ENCODE measurements around the gene PLCB1. TPM values are rescaled to one million over a fixed set of nuclear protein-coding genes. Genes with fewer than 3 reads are reported as not detected.

PLCB1 gene
- total and polyA plus RNA-seq, 7 donors = 1.5 to 10.7 (median 4.2) TPM

GRCh38 chr20:8304124-8304816 lies 172.2 kb downstream of the PLCB1 start:
- peaks cover 14% of the 10 kb centered on the region for H3K4me1 ChIP-seq
- no peak overlapping the region for H3K27ac ChIP-seq
- DNase-seq = no peak
- TF ChIP-seq, protein P1, sequence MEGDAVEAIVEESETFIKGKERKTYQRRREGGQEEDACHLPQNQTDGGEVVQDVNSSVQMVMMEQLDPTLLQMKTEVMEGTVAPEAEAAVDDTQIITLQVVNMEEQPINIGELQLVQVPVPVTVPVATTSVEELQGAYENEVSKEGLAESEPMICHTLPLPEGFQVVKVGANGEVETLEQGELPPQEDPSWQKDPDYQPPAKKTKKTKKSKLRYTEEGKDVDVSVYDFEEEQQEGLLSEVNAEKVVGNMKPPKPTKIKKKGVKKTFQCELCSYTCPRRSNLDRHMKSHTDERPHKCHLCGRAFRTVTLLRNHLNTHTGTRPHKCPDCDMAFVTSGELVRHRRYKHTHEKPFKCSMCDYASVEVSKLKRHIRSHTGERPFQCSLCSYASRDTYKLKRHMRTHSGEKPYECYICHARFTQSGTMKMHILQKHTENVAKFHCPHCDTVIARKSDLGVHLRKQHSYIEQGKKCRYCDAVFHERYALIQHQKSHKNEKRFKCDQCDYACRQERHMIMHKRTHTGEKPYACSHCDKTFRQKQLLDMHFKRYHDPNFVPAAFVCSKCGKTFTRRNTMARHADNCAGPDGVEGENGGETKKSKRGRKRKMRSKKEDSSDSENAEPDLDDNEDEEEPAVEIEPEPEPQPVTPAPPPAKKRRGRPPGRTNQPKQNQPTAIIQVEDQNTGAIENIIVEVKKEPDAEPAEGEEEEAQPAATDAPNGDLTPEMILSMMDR (IDR thresholded peaks at IDR 0.05) = no peak
- H3K9me3 ChIP-seq = no peaks in the 10 kb centered on the region
- 30 to 37% (median 33%) methylated on average over 1 of the region's 1 CpG for WGBS, 3 donors
- H3K36me3 ChIP-seq (ENCODE audit: insufficient read depth in 1 of 2, low read depth in 1 of 2) = no peaks in the 10 kb centered on the region
- H3K4me3 ChIP-seq = no peak overlapping the region
- ATAC-seq = peak in 1 of 4 donors; percentile 49
- intact Hi-C loops (cut with DNase I) = loop anchor here (5.0 to 10.0 kb wide), 2 partner anchors 172 to 411 kb away; partner anchors contain the start of gene PLCB1 (in 1 of the 2)
- no peaks in the 10 kb centered on the region for H3K27me3 ChIP-seq (ENCODE audit: insufficient read depth in 3 of 3, low read length in 2 of 3)

- TF ChIP-seq, protein P1 (IDR thresholded peaks at IDR 0.05) = peak; percentile 59
- no peaks in the 10 kb centered on the region for H3K36me3 ChIP-seq (ENCODE audit: insufficient read depth in 1 of 2, low read depth in 1 of 2)
- intact Hi-C loops (cut with DNase I) = loop anchor here in 1 of 2 donors (5.0 to 10.0 kb wide), 2 partner anchors 173 to 409 kb away; partner anchors contain the start of gene PLCB1
- peak in 1 of 2 donors; percentile 19 for DNase-seq
- H3K4me1 ChIP-seq = peaks cover 18% of the 10 kb centered on the region
- WGBS, 3 donors = 58 to 60% (median 59%) methylated on average over 11 of the region's 11 CpGs
- no peak overlapping the region for H3K4me3 ChIP-seq
- no peak overlapping the region for H3K27ac ChIP-seq
- H3K9me3 ChIP-seq = no peaks in the 10 kb centered on the region
- ATAC-seq = peak in 3 of 4 donors; percentile 44 to 80 (median 69)
- no peaks in the 10 kb centered on the region for H3K27me3 ChIP-seq (ENCODE audit: insufficient read depth in 3 of 3, low read length in 2 of 3)
Observed at GRCh38 chr20:8305449-8305978, 173.4 kb downstream of the PLCB1 start.

- no peak for DNase-seq
- Histone ChIP-seq H3K9me3 (no peaks in the 10 kb centered on the region), H3K27me3 (ENCODE audit: insufficient read depth in 3 of 3, low read length in 2 of 3) (no peaks in the 10 kb centered on the region), H3K4me1 (peaks cover 12% of the 10 kb centered on the region), H3K4me3 (no peak overlapping the region), H3K36me3 (ENCODE audit: insufficient read depth in 1 of 2, low read depth in 1 of 2) (no peaks in the 10 kb centered on the region), H3K27ac (no peak overlapping the region)
- no peak for ATAC-seq
- TF ChIP-seq, protein P1 (IDR thresholded peaks at IDR 0.05) = no peak
- WGBS, 3 donors = 21 to 33% (median 21%) methylated on average over 3 of the region's 3 CpGs
- intact Hi-C loops (cut with DNase I) = loop anchor here in 1 of 2 donors (5.0 to 10.0 kb wide), 2 partner anchors 175 to 408 kb away; partner anchors contain the start of gene PLCB1
Observed at GRCh38 chr20:8306937-8307336, 174.9 kb downstream of the PLCB1 start.

DNA sequence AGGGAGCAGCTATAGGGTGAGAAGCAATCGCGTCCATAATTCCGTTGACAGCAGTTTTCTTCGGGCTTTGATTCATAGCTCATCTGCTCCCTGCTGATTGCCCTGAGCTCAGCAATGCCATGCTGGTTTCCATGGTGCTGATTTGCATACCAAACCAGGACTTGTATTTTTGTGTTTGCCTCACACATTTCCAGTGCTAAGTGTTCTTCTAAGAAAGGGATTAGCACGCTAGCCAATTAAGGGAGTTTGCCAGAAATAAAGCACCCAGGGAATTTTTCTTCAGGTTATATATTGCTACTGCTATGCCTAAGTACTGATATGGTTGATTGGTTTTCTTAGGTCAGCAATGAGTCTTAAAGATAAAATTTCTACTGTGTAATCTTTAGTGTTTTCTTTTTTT lies 177.6 kb downstream of the PLCB1 start:
- TF ChIP-seq, protein P1 (IDR thresholded peaks at IDR 0.05) = no peak
- no peaks in the 10 kb centered on the region for H3K36me3 ChIP-seq (ENCODE audit: insufficient read depth in 1 of 2, low read depth in 1 of 2)
- H3K9me3 ChIP-seq = no peaks in the 10 kb centered on the region
- ATAC-seq = no peak
- no peak for DNase-seq
- H3K27me3 ChIP-seq (ENCODE audit: insufficient read depth in 3 of 3, low read length in 2 of 3) = no peaks in the 10 kb centered on the region
- H3K4me1 ChIP-seq = peaks cover 5% of the 10 kb centered on the region
- H3K4me3 ChIP-seq = no peak overlapping the region
- intact Hi-C loops (cut with DNase I) = loop anchor here in 1 of 2 donors (5.0 to 10.0 kb wide), 2 partner anchors 177 to 405 kb away; partner anchors contain the start of gene PLCB1
- no peak overlapping the region for H3K27ac ChIP-seq
- 19 to 37% (median 25%) methylated on average over 5 of the region's 5 CpGs for WGBS, 3 donors
